Loucy (cell line): Measurements from ENCODE around the gene USP43.

Source experiments
- H2AFZ ChIP-seq: fragments of 200-600 bp; sonication (generic); 2 replicates; pipeline ENCODE4 v1.6.0; 2016; ENCODE audit warnings: antibody characterized with exemption, mild to moderate bottlenecking, low read length, moderate library complexity
- H3F3A ChIP-seq: fragments of 200-600 bp; 2 replicates; pipeline ENCODE4 v1.6.0; 2016; ENCODE audit warnings: antibody characterized with exemption, low read depth, mild to moderate bottlenecking
- H3K27me3 ChIP-seq: fragments of 200-600 bp; sonication (generic); 2 replicates; pipeline ENCODE4 v1.6.1; 2014; ENCODE audit warnings: low read length, mild to moderate bottlenecking; ENCODE audit not compliant: insufficient read depth, poor library complexity, severe bottlenecking
- H3K36me3 ChIP-seq: fragments of 200-600 bp; sonication (generic); 2 replicates; pipeline ENCODE4 v1.6.1; 2016; ENCODE audit warnings: low read length; ENCODE audit not compliant: insufficient read depth
- H3K4me1 ChIP-seq: fragments of 200-600 bp; sonication (generic); 2 replicates; pipeline ENCODE4 v1.5.1; 2014; ENCODE audit warnings: low read length, mild to moderate bottlenecking; ENCODE audit not compliant: insufficient read depth, poor library complexity, severe bottlenecking
- H3K4me2 ChIP-seq: fragments of 200-600 bp; sonication (generic); 2 replicates; pipeline ENCODE4 v1.6.0; 2014; ENCODE audit warnings: antibody characterized with exemption, low read length, low read depth, mild to moderate bottlenecking; ENCODE audit not compliant: poor library complexity, severe bottlenecking
- H3K4me3 ChIP-seq: fragments of 200-600 bp; sonication (generic); 2 replicates; pipeline ENCODE4 v1.5.1; 2014; ENCODE audit warnings: low read length, mild to moderate bottlenecking, mixed read lengths; ENCODE audit not compliant: poor library complexity, severe bottlenecking
- H3K79me2 ChIP-seq: fragments of 200-600 bp; sonication (generic); 2 replicates; pipeline ENCODE4 v1.6.1; 2014; ENCODE audit warnings: low read length; ENCODE audit not compliant: insufficient read depth
- H3K9ac ChIP-seq: fragments of 200-600 bp; sonication (generic); 2 replicates; pipeline ENCODE4 v1.6.0; 2014; ENCODE audit warnings: mild to moderate bottlenecking, low read depth, low read length, moderate library complexity; ENCODE audit not compliant: poor library complexity, severe bottlenecking
- H3K9me2 ChIP-seq: fragments of 200-600 bp; sonication (generic); replicated peaks from 2 replicates; pipeline ENCODE4 v1.6.1; 2016; ENCODE audit warnings: low read depth, low read length, mixed read lengths
- H3K9me3 ChIP-seq: fragments of 200-600 bp; sonication (generic); 2 replicates; pipeline ENCODE4 v1.6.1; 2014; ENCODE audit warnings: mild to moderate bottlenecking, antibody characterized with exemption, low read length, low read depth; ENCODE audit not compliant: insufficient read depth
- H4K20me1 ChIP-seq: fragments of 200-600 bp; sonication (generic); 2 replicates; pipeline ENCODE4 v1.6.0; 2014; ENCODE audit warnings: antibody characterized with exemption, low read length, mild to moderate bottlenecking; ENCODE audit not compliant: insufficient read depth, poor library complexity, severe bottlenecking
- CTCF ChIP-seq: fragments of 200-600 bp; sonication (generic); conservative IDR thresholded peaks from 2 replicates; pipeline ENCODE4 v1.5.1; 2014; ENCODE audit warnings: mild to moderate bottlenecking, antibody characterized with exemption, low read length
- EZH2phosphoT487 ChIP-seq: fragments of 200-600 bp; IDR thresholded peaks from 2 replicates; pipeline ENCODE4 v1.6.1; 2018; ENCODE audit warnings: antibody characterized with exemption, mild to moderate bottlenecking, moderate library complexity, borderline replicate concordance

The USP43 gene

GRCh38 chr17:9772658-9773057, 127.3 kb downstream of the USP43 start:
- H3K36me3 ChIP-seq = no peaks in the 10 kb centered on the region
- no peaks in the 10 kb centered on the region for H3F3A ChIP-seq
- no peaks in the 10 kb centered on the region for H3K4me1 ChIP-seq
- no peak overlapping the region for H2AFZ ChIP-seq
- H3K4me2 ChIP-seq = no peak overlapping the region
- H3K9ac ChIP-seq = no peak overlapping the region
- no peaks in the 10 kb centered on the region for H3K9me3 ChIP-seq
- H3K4me3 ChIP-seq = no peak overlapping the region
- H4K20me1 ChIP-seq = no peaks in the 10 kb centered on the region
- TF ChIP-seq CTCF (no peak), EZH2phosphoT487 (no peak)
- no peaks in the 10 kb centered on the region for H3K79me2 ChIP-seq
- H3K9me2 ChIP-seq = no peaks in the 10 kb centered on the region
- H3K27me3 ChIP-seq = no peaks in the 10 kb centered on the region

- Histone ChIP-seq H3K36me3 (no peaks in the 10 kb centered on the region), H3K27me3 (no peaks in the 10 kb centered on the region), H3K9me2 (no peaks in the 10 kb centered on the region), H3K9me3 (no peaks in the 10 kb centered on the region), H3K9ac (no peak overlapping the region), H4K20me1 (no peaks in the 10 kb centered on the region), H3K4me3 (no peak overlapping the region), H2AFZ (no peak overlapping the region), H3K4me2 (no peak overlapping the region), H3K4me1 (no peaks in the 10 kb centered on the region), H3F3A (no peaks in the 10 kb centered on the region), H3K79me2 (no peaks in the 10 kb centered on the region)
- TF ChIP-seq CTCF = no peak
- no peak for TF ChIP-seq EZH2phosphoT487
Observed at GRCh38 chr17:9776911-9777310, 131.6 kb downstream of the USP43 start.
